AG04450 (cell line): ENCODE data around the gene GLIPR1. TPM values are rescaled to one million over a fixed set of nuclear protein-coding genes. Genes with fewer than 3 reads are reported as not detected.
"Not testable (repeated sequence)": the region's sequence is repeated elsewhere in the genome, so short reads cannot be mapped to it uniquely, and the experiment has no call there.

ENCODE experiments used
- CTCF ChIA-PET: fragments of 300-600, 350-600 bp; formaldehyde crosslinking; extraction: SDS; loops from one replicate; lab custom pipeline; 2022; ENCODE audit warnings: antibody characterized with exemption, inconsistent platforms; lab: Charles Lee
- POLR2A ChIA-PET: fragments of 350-600 bp; formaldehyde crosslinking; extraction: SDS; loops from one replicate; lab custom pipeline; 2021; ENCODE audit warnings: antibody characterized with exemption, inconsistent platforms; lab: Yijun Ruan, JAX
- DNase-seq: peaks from one replicate; pipeline ENCODE4 v3.0.0-alpha.2; 2011; ENCODE audit warnings: low read depth, low spot score
- H3K27ac ChIP-seq: one replicate; pipeline ENCODE4 v1.5.1; 2012; ENCODE audit warnings: low read depth, low read length, control low read depth
- H3K27me3 ChIP-seq: one replicate; pipeline ENCODE4 v1.6.0; 2012; ENCODE audit warnings: low read length; ENCODE audit not compliant: control insufficient read depth, insufficient read depth
- H3K4me3 ChIP-seq: 2 replicates; pipeline ENCODE4 v1.5.1; 2011; ENCODE audit warnings: mild to moderate bottlenecking, low read depth, low read length, control low read depth
- H3K9me3 ChIP-seq: 2 replicates; pipeline ENCODE4 v1.5.1; 2012; ENCODE audit warnings: low read length; ENCODE audit not compliant: control insufficient read depth, insufficient read depth
- CTCF ChIP-seq: IDR thresholded peaks from 2 replicates; pipeline ENCODE4 v1.5.1; 2011; ENCODE audit warnings: low read depth, low read length, control low read depth, inconsistent platforms
- polyA plus RNA-seq: library from polyadenylated mRNA; depleted of rRNA; stranded (reverse); fragments of >200 nt; gene quantifications from 2 replicates; pipeline ENCODE4 v1.2.3, GENCODE V29; 2011

The GLIPR1 gene
- polyA plus RNA-seq, 1 experiment: 335 TPM

- CTCF ChIA-PET: interaction anchor here (1.2 to 2.4 kb wide), 2 partner anchors 10 to 55 kb away, joined by 5 to 12 read pairs; partner anchors contain the start of gene GLIPR1L2
- peak; percentile 34 for DNase-seq
- TF ChIP-seq CTCF: no peak
- H3K27ac ChIP-seq: no peak overlapping the region
- H3K9me3 ChIP-seq: no peaks in the 10 kb centered on the region
- POLR2A ChIA-PET: no interaction called here
- no peak overlapping the region for H3K4me3 ChIP-seq
- H3K27me3 ChIP-seq: no peaks in the 10 kb centered on the region
Measured at GRCh38 chr12:75446857-75447256, 33.7 kb upstream of the GLIPR1 start.

- Histone ChIP-seq H3K4me3 (no peak overlapping the region), H3K27ac (no peak overlapping the region), H3K9me3 (no peaks in the 10 kb centered on the region), H3K27me3 (no peaks in the 10 kb centered on the region)
- CTCF ChIA-PET: interaction anchor here (0.6 to 2.4 kb wide), 2 partner anchors 56 to 645 kb away, joined by 3 to 12 read pairs; partner anchors contain the start of gene GLIPR1L2
- no peak for DNase-seq
- POLR2A ChIA-PET: no interaction called here
- no peak for TF ChIP-seq CTCF
Measured at GRCh38 chr12:75447691-75448393, 32.7 kb upstream of the GLIPR1 start.

DNA sequence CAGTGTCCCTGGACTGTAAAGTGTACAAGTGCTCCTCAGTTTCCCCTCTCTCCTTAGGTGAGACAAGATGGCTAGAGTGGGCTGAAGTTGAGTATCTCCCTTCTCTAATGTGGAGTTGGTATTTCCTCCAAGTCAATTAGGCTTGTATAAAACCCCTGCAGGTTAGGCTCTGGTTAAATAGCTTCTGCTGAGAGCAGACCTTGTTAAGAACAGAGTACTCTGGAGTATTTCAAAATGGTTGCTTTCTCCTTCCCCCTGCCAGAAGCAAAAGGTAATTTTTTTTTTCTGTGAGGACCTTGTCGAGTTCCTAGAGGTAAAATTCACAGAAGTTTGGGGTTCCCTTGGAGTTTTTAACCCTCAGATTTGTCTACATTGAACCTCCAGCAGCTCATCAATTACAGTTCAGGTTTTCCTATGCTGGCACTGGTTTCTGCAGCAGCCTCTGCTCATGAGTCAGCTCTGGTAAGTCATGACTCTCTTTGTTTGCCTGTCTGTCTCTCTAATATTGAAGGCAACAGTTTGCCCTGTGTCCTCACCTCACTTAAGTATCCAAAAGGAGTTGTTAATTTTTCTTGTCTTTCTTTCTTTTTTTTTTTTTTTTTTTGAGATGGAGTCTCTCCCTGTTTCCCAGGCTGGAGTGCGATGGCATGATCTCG is 27.8 kb upstream of the GLIPR1 start:
- H3K27me3 ChIP-seq: no peaks in the 10 kb centered on the region
- ChIA-PET POLR2A (no interaction called here), CTCF (interaction anchor here (0.9 kb wide), 1 partner anchor 16 kb away, joined by 3 read pairs; no protein-coding TSS in a partner anchor)
- no peak overlapping the region for H3K4me3 ChIP-seq
- peaks cover 3% of the 10 kb centered on the region; the same call in 1 of the 2 replicates for H3K9me3 ChIP-seq
- no peak for TF ChIP-seq CTCF
- DNase-seq: no peak
- H3K27ac ChIP-seq: no peak overlapping the region

DNA sequence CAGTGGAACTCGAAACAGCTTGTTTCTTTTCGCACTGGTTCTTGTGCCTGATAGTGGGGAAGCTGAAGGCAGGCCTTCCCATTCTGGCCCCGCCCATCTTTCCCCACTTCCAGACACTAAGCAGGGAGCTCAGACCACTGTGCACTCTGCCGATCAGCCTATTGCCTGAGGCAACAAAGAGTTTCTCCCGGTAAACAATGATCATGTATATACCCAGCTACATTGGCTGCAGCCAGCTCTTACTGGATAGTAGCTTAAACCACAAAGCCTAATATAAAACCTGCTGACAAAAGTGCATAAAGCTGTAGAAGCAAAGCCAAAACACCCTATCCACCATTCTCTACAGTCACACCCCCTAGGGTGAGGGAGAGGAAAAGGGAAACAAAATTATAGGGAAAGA is 24.7 kb upstream of the GLIPR1 start:
- H3K9me3 ChIP-seq: peaks cover 5% of the 10 kb centered on the region; the same call in 1 of the 2 replicates
- TF ChIP-seq CTCF: no peak
- no peak for DNase-seq
- ChIA-PET CTCF (no interaction called here), POLR2A (no interaction called here)
- H3K27ac ChIP-seq: no peak overlapping the region
- H3K27me3 ChIP-seq: no peaks in the 10 kb centered on the region
- H3K4me3 ChIP-seq: no peak overlapping the region

DNA sequence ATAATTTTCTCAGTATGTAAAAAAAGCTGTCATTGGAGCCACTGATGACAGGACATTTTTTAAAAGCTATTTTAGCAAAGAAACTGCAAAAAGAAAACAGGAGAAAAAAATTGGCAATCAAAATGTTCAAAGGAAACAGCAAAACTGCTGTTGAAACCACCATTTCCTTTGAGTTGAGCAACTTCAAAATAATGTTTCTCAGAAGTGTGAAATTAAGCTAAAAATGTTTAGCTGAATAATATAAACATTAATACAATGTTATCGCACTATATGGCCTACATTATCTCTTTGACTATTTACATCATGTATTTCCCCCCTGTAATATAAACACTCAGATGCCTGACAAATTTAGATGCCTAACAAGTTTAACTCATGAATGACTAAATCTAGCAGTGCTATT is 23.4 kb upstream of the GLIPR1 start:
- no peak for TF ChIP-seq CTCF
- Histone ChIP-seq H3K4me3 (no peak overlapping the region), H3K27me3 (no peaks in the 10 kb centered on the region), H3K9me3 (peaks cover 5% of the 10 kb centered on the region; the same call in 1 of the 2 replicates), H3K27ac (no peak overlapping the region)
- POLR2A ChIA-PET: no interaction called here
- CTCF ChIA-PET: interaction anchor here (1.2 kb wide), 1 partner anchor 28 kb away, joined by 3 read pairs; no protein-coding TSS in a partner anchor
- DNase-seq: no peak

- H3K27ac ChIP-seq, H3K9me3 ChIP-seq, H3K4me3 ChIP-seq, DNase-seq, H3K27me3 ChIP-seq, POLR2A ChIA-PET: not testable (repeated sequence)
- CTCF ChIA-PET: interaction anchor here (1.2 kb wide), 1 partner anchor 27 kb away, joined by 3 read pairs; no protein-coding TSS in a partner anchor
Measured at GRCh38 chr12:75457866-75458265, 22.7 kb upstream of the GLIPR1 start.
